ENCODE results near the gene KLHL36.

GRCh38 chr16:84604477-84605013, 43.8 kb upstream of the KLHL36 start:
- TF ChIP-seq CBX3 (IDR thresholded peaks at IDR 0.05; ENCODE audit: low read depth) (no peak), ZNF274 (IDR thresholded peaks at IDR 0.05; ENCODE audit: low read depth, low read length) (no peak), POLR2A (IDR thresholded peaks at IDR 0.05; ENCODE audit: borderline replicate concordance, extremely low read depth, insufficient read depth, insufficient read length) (no peak), ELF1 (IDR thresholded peaks at IDR 0.05; ENCODE audit: borderline replicate concordance, low read depth) (no peak), POLR2AphosphoS5 (IDR thresholded peaks at IDR 0.05; ENCODE audit: low read depth, low read length) (no peak), CTCF (IDR thresholded peaks at IDR 0.05 in 2 of 3, conservative IDR thresholded peaks at IDR 0.05 in 1 of 3; ENCODE audit: borderline replicate concordance in 1 of 3, insufficient read depth in 1 of 3, low read depth in 2 of 3, low read length in 2 of 3) (no peak), MAX (IDR thresholded peaks at IDR 0.05) (no peak), EGR1 (IDR thresholded peaks at IDR 0.05; ENCODE audit: low read depth) (no peak), FOSL1 (IDR thresholded peaks at IDR 0.05; ENCODE audit: low read depth) (no peak), SIN3A (IDR thresholded peaks at IDR 0.05; ENCODE audit: low read depth) (no peak)
